Peyer's patch (tissue), 4 donors: ENCODE results near the gene ATP6V0D1.

Source experiments
- CTCF ChIP-seq, 6 experiments: fragments of 450-650 bp in 4 of 6; fragments of 200-600 bp in 2 of 6; sonication (generic) in 1 of 6; IDR thresholded peaks; one replicate each; pipeline ENCODE4 v1.5.1; 2017 to 2019; ENCODE audit warnings: antibody characterized with exemption in 6 of 6, mild to moderate bottlenecking in 3 of 6, moderate library complexity in 1 of 6
- POLR2A ChIP-seq, 2 donors: fragments of 450-650 bp; IDR thresholded peaks; one replicate each; pipeline ENCODE4 v1.5.1; 2017; ENCODE audit warnings: antibody characterized with exemption in 2 of 2, mild to moderate bottlenecking in 2 of 2, moderate library complexity in 2 of 2

GRCh38 chr16:67529582-67530012, 48.6 kb upstream of the ATP6V0D1 start:
- no peak for TF ChIP-seq POLR2A (IDR thresholded peaks at IDR 0.05)
- TF ChIP-seq CTCF (IDR thresholded peaks at IDR 0.05): no peak
